ENCODE data around the gene GNPDA2. TPM values are rescaled to one million over a fixed set of nuclear protein-coding genes. Genes with fewer than 3 reads are reported as not detected.
"Not testable (repeated sequence)": the region's sequence is repeated elsewhere in the genome, so short reads cannot be mapped to it uniquely, and the experiment has no call there.

GNPDA2 gene
- total and polyA plus RNA-seq, 12 donors = 9.2 to 20.1 (median 12.3) TPM

- no peaks in the 10 kb centered on the region for H3K4me1 ChIP-seq
- no peaks in the 10 kb centered on the region for H3K27me3 ChIP-seq
- H3K4me3 ChIP-seq = no peak overlapping the region
- ATAC-seq = no peak
- 82 to 84% methylated on average over 2 of the region's 2 CpGs for WGBS, 2 donors
- H3K27ac ChIP-seq = no peak overlapping the region
- TF ChIP-seq CTCF (IDR thresholded peaks at IDR 0.05) = no peak
- H3K36me3 ChIP-seq = no peaks in the 10 kb centered on the region
- H3K9me3 ChIP-seq = no peaks in the 10 kb centered on the region
- no peak for DNase-seq
- intact Hi-C loops (cut with DNase I) = no loop called here
Measured at GRCh38 chr4:44740201-44740600, 13.8 kb upstream of the GNPDA2 start.

DNA sequence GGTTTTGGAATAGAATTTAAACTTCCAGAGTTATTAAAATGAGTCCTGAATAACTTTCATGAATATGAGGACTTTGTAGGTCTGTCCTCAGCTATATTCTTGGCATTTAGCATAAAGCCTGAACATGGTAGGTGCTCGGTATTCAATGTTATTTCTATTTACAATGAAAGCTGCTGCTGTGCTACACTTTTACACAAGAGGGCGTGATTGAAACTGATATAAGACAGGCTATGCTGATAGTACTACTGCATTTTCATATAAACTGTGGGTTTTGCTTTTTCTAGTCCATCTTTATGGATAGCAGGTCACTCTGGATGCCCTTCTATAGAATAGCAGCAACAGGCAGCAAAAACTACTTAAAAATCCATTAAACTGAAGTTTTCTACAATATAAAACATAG, 12.3 kb upstream of the GNPDA2 start:
- TF ChIP-seq CTCF (IDR thresholded peaks at IDR 0.05) = peak in 2 of 9 donors; percentile 50 to 51
- no peak overlapping the region for H3K4me3 ChIP-seq
- WGBS, 2 donors = 44 to 71% methylated on average over 2 of the region's 2 CpGs
- H3K36me3 ChIP-seq = no peaks in the 10 kb centered on the region
- intact Hi-C loops (cut with DNase I) = no loop called here
- H3K27ac ChIP-seq = no peak overlapping the region
- no peaks in the 10 kb centered on the region for H3K27me3 ChIP-seq
- no peaks in the 10 kb centered on the region for H3K4me1 ChIP-seq
- no peaks in the 10 kb centered on the region for H3K9me3 ChIP-seq
- DNase-seq (no peak), ATAC-seq (no peak)

DNA sequence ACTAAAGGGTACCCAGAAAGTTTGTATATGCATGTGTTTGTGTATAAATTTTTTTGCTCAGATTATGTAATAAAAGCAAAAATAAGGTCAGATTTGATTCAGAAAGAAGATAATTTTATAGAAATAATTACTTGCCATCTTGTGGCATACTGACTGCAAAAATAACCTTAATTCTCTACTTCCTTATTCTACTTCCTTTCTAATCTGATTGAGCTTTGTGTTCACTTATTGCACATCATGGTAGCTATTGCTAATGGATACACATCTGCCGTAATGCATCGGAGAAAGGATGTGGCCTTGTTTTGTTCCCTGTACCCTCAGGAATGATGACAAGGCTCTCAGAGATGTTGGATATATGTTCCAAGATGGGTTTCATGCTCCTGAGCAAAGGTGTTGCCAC, 10.5 kb upstream of the GNPDA2 start:
- Histone ChIP-seq H3K36me3 (no peaks in the 10 kb centered on the region), H3K9me3 (no peaks in the 10 kb centered on the region), H3K4me1 (no peaks in the 10 kb centered on the region), H3K27ac (no peak overlapping the region), H3K4me3 (no peak overlapping the region), H3K27me3 (no peaks in the 10 kb centered on the region)
- 87 to 88% methylated on average over 2 of the region's 2 CpGs for WGBS, 2 donors
- DNase-seq = no peak
- TF ChIP-seq CTCF (IDR thresholded peaks at IDR 0.05) = no peak
- intact Hi-C loops (cut with DNase I) = no loop called here
- no peak for ATAC-seq

DNA sequence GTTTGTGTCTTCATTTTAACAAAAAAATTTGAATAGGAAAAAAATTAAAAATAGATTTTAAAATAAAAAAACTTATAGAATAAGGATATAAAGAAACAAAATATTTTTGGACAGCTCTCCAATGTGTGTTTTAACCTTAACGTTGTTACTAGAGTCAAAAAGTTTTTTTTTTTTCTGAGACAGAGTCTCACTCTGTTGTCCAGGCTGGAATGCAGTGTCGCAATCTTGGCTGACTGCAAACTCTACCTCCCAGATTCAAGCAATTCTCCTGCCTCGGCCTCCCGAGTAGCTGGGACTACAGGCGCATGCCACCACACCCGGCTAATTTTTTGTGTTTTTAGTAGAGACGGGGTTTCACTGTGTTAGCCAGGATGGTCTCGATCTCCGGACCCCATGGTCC, 2.3 kb upstream of the GNPDA2 start:
- ATAC-seq, H3K27ac ChIP-seq, H3K9me3 ChIP-seq, DNase-seq, H3K36me3 ChIP-seq, H3K4me3 ChIP-seq, H3K27me3 ChIP-seq: not testable (repeated sequence)
- H3K4me1 ChIP-seq = peaks cover 0 to 28% (median 21%) of the 10 kb centered on the region in 9 donors
- 95 to 97% methylated on average over 9 of the region's 9 CpGs for WGBS, 2 donors
- intact Hi-C loops (cut with DNase I) = loop anchor here in 2 of 10 donors (5.0 kb wide), 1 partner anchor 51 kb away; the partner anchor contains the start of gene GUF1 (in 2 of the 2)

DNA sequence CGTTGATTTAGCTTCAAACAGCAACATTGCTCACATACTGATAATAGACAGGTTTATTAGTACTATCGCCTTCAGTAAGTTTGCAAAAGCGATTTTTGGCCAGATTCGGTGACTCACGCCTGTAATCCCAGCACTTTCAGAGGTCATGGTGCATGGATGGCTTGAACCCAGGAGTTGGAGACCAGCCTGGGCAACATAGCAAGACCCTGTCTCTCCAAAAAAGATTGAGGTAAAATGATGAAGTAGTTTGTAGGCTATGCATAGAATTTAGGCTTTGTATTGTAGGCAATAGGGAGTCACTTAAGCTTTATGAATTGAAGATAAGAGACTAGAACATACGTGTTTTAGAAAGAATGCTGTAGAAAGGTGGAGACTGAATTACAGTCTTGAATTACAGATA, 1.1 kb upstream of the GNPDA2 start:
- WGBS, 2 donors = 76 to 89% methylated on average over 6 of the region's 6 CpGs
- intact Hi-C loops (cut with DNase I) = loop anchor here in 3 of 10 donors (2.0 to 5.0 kb wide), 2 partner anchors 49 to 50 kb away; partner anchors contain the start of gene GUF1 (in 3 of the 3)

More for the DNA sequence above, 1.1 kb upstream of the GNPDA2 start:
- peaks cover 0 to 37% (median 25%) of the 10 kb centered on the region in 9 donors for H3K4me1 ChIP-seq
- DNase-seq (no peak), ATAC-seq (no peak)
- H3K27ac ChIP-seq = no peak overlapping the region
- H3K36me3 ChIP-seq = no peaks in the 10 kb centered on the region
- H3K9me3 ChIP-seq = no peaks in the 10 kb centered on the region
- no peak for TF ChIP-seq CTCF (IDR thresholded peaks at IDR 0.05)
- H3K4me3 ChIP-seq = peak overlapping the region in 4 of 10 donors; percentile 72 to 91 (median 88)
- no peaks in the 10 kb centered on the region for H3K27me3 ChIP-seq

Data from heart right ventricle (tissue), 16 donors.